Bronchial epithelial cell (primary cell): Measurements from ENCODE around the gene POLR3C. TPM values are rescaled to one million over a fixed set of nuclear protein-coding genes. Genes with fewer than 3 reads are reported as not detected.

ENCODE experiments used
- DNase-seq: peaks from one replicate; pipeline ENCODE4 v3.0.0-alpha.2; 2010; ENCODE audit warnings: low read depth
- FAIRE-seq: peaks from 2 replicates; lab custom pipeline; 2011; peaks lifted over from hg19 to GRCh38; lab: Jason Lieb, UNC
- H3K27me3 ChIP-seq: 2 replicates; pipeline ENCODE4 v1.5.1; 2011; ENCODE audit warnings: low read length; ENCODE audit not compliant: control insufficient read depth, insufficient read depth
- H3K36me3 ChIP-seq: 2 replicates; pipeline ENCODE4 v1.5.1; 2011; ENCODE audit warnings: low read length; ENCODE audit not compliant: control insufficient read depth, insufficient read depth
- H3K4me3 ChIP-seq: 2 replicates; pipeline ENCODE4 v1.5.1; 2011; ENCODE audit warnings: mild to moderate bottlenecking, low read depth, low read length, control low read depth
- CTCF ChIP-seq: IDR thresholded peaks from 2 replicates; pipeline ENCODE4 v1.5.1; 2011; ENCODE audit warnings: mild to moderate bottlenecking, moderate library complexity, low read length, control low read depth, inconsistent platforms; ENCODE audit not compliant: insufficient read depth, severe bottlenecking
- total RNA-seq: library from RNA; depleted of rRNA; stranded (reverse); fragments of >200 nt; gene quantifications from 2 replicates; pipeline ENCODE4 v1.2.1, GENCODE V29; 2014

The POLR3C gene
- total RNA-seq, 1 donor from 2014 or later, result 28.2 TPM

- H3K4me3 ChIP-seq, result peak overlapping the region; percentile 58
- H3K36me3 ChIP-seq, result no peaks in the 10 kb centered on the region
- DNase-seq (peak; percentile 44), FAIRE-seq (no peak)
- H3K27me3 ChIP-seq, result no peaks in the 10 kb centered on the region
- TF ChIP-seq CTCF, result no peak
Observed at GRCh38 chr1:145884675-145885074, 60.7 kb downstream of the POLR3C start.

GRCh38 chr1:145885738-145886287 lies 61.8 kb downstream of the POLR3C start, which contains the start of gene ANKRD35:
ANKRD35 (minus strand) TSS chr1:145885866; CDS start chr1:145885758, 108 bp downstream.
- Histone ChIP-seq H3K4me3 (peak within 1 kb of the TSS; percentile 58), H3K27me3 (no peaks in the 10 kb centered on the region), H3K36me3 (no peaks in the 10 kb centered on the region)
- no peak for TF ChIP-seq CTCF
- DNase-seq (peak; percentile 66), FAIRE-seq (no peak)

- DNase-seq, result no peak
- TF ChIP-seq CTCF, result no peak
- FAIRE-seq, result no peak
- H3K4me3 ChIP-seq, result peak overlapping the region; percentile 58
- no peaks in the 10 kb centered on the region for H3K36me3 ChIP-seq
- H3K27me3 ChIP-seq, result no peaks in the 10 kb centered on the region
Observed at GRCh38 chr1:145886390-145886789, 62.4 kb downstream of the POLR3C start.

- no peak for DNase-seq
- Histone ChIP-seq H3K4me3 (no peak overlapping the region), H3K27me3 (no peaks in the 10 kb centered on the region), H3K36me3 (no peaks in the 10 kb centered on the region)
- no peak for FAIRE-seq
- no peak for TF ChIP-seq CTCF
Observed at GRCh38 chr1:145886816-145887215, 62.8 kb downstream of the POLR3C start.

- FAIRE-seq (no peak), DNase-seq (no peak)
- TF ChIP-seq CTCF, result no peak
- H3K27me3 ChIP-seq, result no peaks in the 10 kb centered on the region
- H3K36me3 ChIP-seq, result no peaks in the 10 kb centered on the region
- H3K4me3 ChIP-seq, result no peak overlapping the region
Observed at GRCh38 chr1:145887631-145888030, 63.6 kb downstream of the POLR3C start.

GRCh38 chr1:145889722-145890121 lies 65.7 kb downstream of the POLR3C start:
- TF ChIP-seq CTCF, result no peak
- DNase-seq (peak; percentile 58), FAIRE-seq (no peak)
- Histone ChIP-seq H3K4me3 (no peak overlapping the region), H3K36me3 (no peaks in the 10 kb centered on the region), H3K27me3 (no peaks in the 10 kb centered on the region)
